Endothelial cell of umbilical vein (primary cell): Measurements from ENCODE around the gene MAP2K5.

ENCODE experiments used
- POLR2A ChIP-seq: IDR thresholded peaks from 2 replicates; pipeline ENCODE4 v1.6.1; 2012; ENCODE audit warnings: low read depth, mild to moderate bottlenecking, control low read depth, low read length
- TF ChIP-seq, protein P1 (sequence below), 2 donors: IDR thresholded peaks; 1 replicate in 1 of 2; 2 replicates in 1 of 2; pipeline ENCODE4 v1.5.1; 2011; ENCODE audit warnings: low read length in 2 of 2, mild to moderate bottlenecking in 2 of 2, moderate library complexity in 2 of 2, control low read depth in 1 of 2, inconsistent platforms in 1 of 2, low read depth in 1 of 2; ENCODE audit not compliant: insufficient read depth in 1 of 2; ENCODE audit errors: extremely low read depth in 1 of 2

DNA sequence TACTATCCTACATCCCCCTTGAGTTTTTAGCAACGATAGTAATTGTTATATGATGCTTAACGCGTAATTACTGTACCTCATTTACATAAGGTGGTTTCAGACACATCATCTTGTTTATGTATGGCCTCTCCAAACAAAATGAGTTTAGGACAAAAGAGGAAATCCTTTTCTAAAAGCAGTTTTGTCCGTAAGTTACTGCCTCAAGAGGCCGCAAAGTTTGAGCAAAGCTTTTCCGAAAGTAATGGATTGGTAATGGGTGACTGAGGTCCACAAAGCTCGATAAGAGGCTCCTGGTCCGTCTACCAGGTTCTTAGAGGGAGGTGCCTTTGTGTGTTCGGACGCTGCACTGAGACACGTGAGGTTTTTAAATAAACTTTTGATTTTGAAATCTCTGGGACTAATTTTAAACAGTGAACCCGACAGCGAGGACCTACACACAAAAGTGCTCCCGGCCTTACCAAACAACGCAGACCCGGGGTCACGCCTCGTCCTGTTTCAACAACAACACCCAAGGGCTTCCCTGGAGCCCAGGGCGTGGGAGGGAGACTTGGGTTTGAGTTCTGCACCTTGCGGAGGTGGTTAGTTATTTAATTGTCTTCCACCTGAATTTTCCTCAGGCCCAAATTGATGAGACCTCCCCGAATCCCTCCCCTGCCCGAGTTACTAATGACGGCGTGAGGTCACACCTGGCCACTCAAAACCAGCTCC is 22.0 kb upstream of the MAP2K5 start:
- TF ChIP-seq, protein P1, sequence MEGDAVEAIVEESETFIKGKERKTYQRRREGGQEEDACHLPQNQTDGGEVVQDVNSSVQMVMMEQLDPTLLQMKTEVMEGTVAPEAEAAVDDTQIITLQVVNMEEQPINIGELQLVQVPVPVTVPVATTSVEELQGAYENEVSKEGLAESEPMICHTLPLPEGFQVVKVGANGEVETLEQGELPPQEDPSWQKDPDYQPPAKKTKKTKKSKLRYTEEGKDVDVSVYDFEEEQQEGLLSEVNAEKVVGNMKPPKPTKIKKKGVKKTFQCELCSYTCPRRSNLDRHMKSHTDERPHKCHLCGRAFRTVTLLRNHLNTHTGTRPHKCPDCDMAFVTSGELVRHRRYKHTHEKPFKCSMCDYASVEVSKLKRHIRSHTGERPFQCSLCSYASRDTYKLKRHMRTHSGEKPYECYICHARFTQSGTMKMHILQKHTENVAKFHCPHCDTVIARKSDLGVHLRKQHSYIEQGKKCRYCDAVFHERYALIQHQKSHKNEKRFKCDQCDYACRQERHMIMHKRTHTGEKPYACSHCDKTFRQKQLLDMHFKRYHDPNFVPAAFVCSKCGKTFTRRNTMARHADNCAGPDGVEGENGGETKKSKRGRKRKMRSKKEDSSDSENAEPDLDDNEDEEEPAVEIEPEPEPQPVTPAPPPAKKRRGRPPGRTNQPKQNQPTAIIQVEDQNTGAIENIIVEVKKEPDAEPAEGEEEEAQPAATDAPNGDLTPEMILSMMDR (IDR thresholded peaks at IDR 0.05; ENCODE audit: extremely low read depth in 1 of 2, insufficient read depth in 1 of 2, low read depth in 1 of 2, low read length in 2 of 2): no peak
- no peak for TF ChIP-seq POLR2A
